NCI-H1048 (cell line): Measurements from ENCODE around the gene ADARB1.

ENCODE experiments used
- DNase-seq: peaks from one replicate; lab custom pipeline; 2025; lab: John Stamatoyannopoulos, UW

The ADARB1 gene

GRCh38 chr21:45152265-45152746 is 77.9 kb downstream of the ADARB1 start:
- DNase-seq, result no peak

GRCh38 chr21:45153358-45154318 is 79.3 kb downstream of the ADARB1 start:
- no peak for DNase-seq

- DNase-seq, result no peak
These were observed 80.4 kb downstream of the ADARB1 start for GRCh38 chr21:45154511-45155508.

- no peak for DNase-seq
These were observed 81.5 kb downstream of the ADARB1 start for GRCh38 chr21:45155910-45156309.

GRCh38 chr21:45156459-45156858 is 82.1 kb downstream of the ADARB1 start:
- no peak for DNase-seq

GRCh38 chr21:45157932-45158331 is 83.6 kb downstream of the ADARB1 start:
- DNase-seq, result no peak

- no peak for DNase-seq
These were observed 84.4 kb downstream of the ADARB1 start for GRCh38 chr21:45158491-45159423.

GRCh38 chr21:45160198-45160597 is 85.8 kb downstream of the ADARB1 start:
- DNase-seq, result no peak

GRCh38 chr21:45161038-45161945 is 86.9 kb downstream of the ADARB1 start:
- no peak for DNase-seq

- DNase-seq, result no peak
These were observed 87.7 kb downstream of the ADARB1 start for GRCh38 chr21:45162115-45162514.

- DNase-seq, result no peak
These were observed 88.4 kb downstream of the ADARB1 start for GRCh38 chr21:45162809-45163208.

- DNase-seq, result no peak
These were observed 89.2 kb downstream of the ADARB1 start for GRCh38 chr21:45163413-45164123.

- no peak for DNase-seq
These were observed 89.7 kb downstream of the ADARB1 start for GRCh38 chr21:45164124-45164511.

- no peak for DNase-seq
These were observed 90.5 kb downstream of the ADARB1 start for GRCh38 chr21:45164838-45165237.

GRCh38 chr21:45166931-45167330 is 92.6 kb downstream of the ADARB1 start:
- DNase-seq, result no peak

- DNase-seq, result no peak
These were observed 93.4 kb downstream of the ADARB1 start for GRCh38 chr21:45167796-45168222.

GRCh38 chr21:45168522-45168921 is 94.1 kb downstream of the ADARB1 start:
- no peak for DNase-seq

- no peak for DNase-seq
These were observed 94.6 kb downstream of the ADARB1 start for GRCh38 chr21:45169001-45169400.

- DNase-seq, result no peak
These were observed 95.3 kb downstream of the ADARB1 start for GRCh38 chr21:45169682-45170081.
